HG03196 (cell line): ENCODE data around the gene PRKD1.

Experiments
- ATAC-seq: cut with Tn5 transposase; IDR thresholded peaks from one replicate; pipeline ENCODE4 v1.9.1; 2021; ENCODE audit not compliant: unreplicated experiment

Gene PRKD1

GRCh38 chr14:29927376-29928116 is at the start of gene PRKD1:
Gene PRKD1 (minus strand): TSS chr14:29927847.
- peak; percentile 39 for ATAC-seq

- no peak for ATAC-seq
Measured at GRCh38 chr14:29971101-29971500, 43.5 kb upstream of the PRKD1 start.

- ATAC-seq, result no peak
Measured at GRCh38 chr14:29955087-29955486, 27.4 kb upstream of the PRKD1 start.

GRCh38 chr14:29953501-29953900 is 25.9 kb upstream of the PRKD1 start:
- ATAC-seq, result no peak

GRCh38 chr14:29944091-29944490 is 16.4 kb upstream of the PRKD1 start:
- no peak for ATAC-seq

- ATAC-seq, result no peak
Measured at GRCh38 chr14:29941401-29941800, 13.8 kb upstream of the PRKD1 start.

GRCh38 chr14:29940482-29940881 is 12.8 kb upstream of the PRKD1 start:
- ATAC-seq, result no peak

GRCh38 chr14:29937116-29937515 is 9.5 kb upstream of the PRKD1 start:
- ATAC-seq, result no peak

- ATAC-seq, result no peak
Measured at GRCh38 chr14:29930283-29930682, 2.6 kb upstream of the PRKD1 start.

GRCh38 chr14:29928117-29928640 is 532 bp upstream of the PRKD1 start:
- ATAC-seq, result no peak

GRCh38 chr14:29926701-29927375 is 809 bp downstream of the PRKD1 start:
- peak; percentile 50 for ATAC-seq

GRCh38 chr14:29926228-29926627 is 1.4 kb downstream of the PRKD1 start:
- ATAC-seq, result no peak

GRCh38 chr14:29925736-29926135 is 1.9 kb downstream of the PRKD1 start:
- no peak for ATAC-seq

- ATAC-seq, result no peak
Measured at GRCh38 chr14:29925101-29925722, 2.4 kb downstream of the PRKD1 start.

GRCh38 chr14:29919845-29920244 is 7.8 kb downstream of the PRKD1 start:
- no peak for ATAC-seq

GRCh38 chr14:29918981-29919380 is 8.7 kb downstream of the PRKD1 start:
- no peak for ATAC-seq

GRCh38 chr14:29913566-29913965 is 14.1 kb downstream of the PRKD1 start:
- no peak for ATAC-seq

- no peak for ATAC-seq
Measured at GRCh38 chr14:29911810-29912209, 15.8 kb downstream of the PRKD1 start.

- no peak for ATAC-seq
Measured at GRCh38 chr14:29908652-29909577, 18.7 kb downstream of the PRKD1 start.

- ATAC-seq, result no peak
Measured at GRCh38 chr14:29906256-29906870, 21.3 kb downstream of the PRKD1 start.
